BE2C (cell line): ENCODE results near the gene EXOSC2.
A peak's percentile ranks its signal among the peaks of the same experiment; 100 is the strongest.

Experiments
- DNase-seq: peaks from one replicate; pipeline ENCODE4 v3.0.0-alpha.2; 2020
- H3K27me3 ChIP-seq: fragments of 250-450 bp; sonication (Bioruptor Pico); 2 replicates; pipeline ENCODE4 v1.5.1; 2020; ENCODE audit warnings: mild to moderate bottlenecking
- H3K36me3 ChIP-seq: fragments of 250-450 bp; sonication (Bioruptor Pico); 2 replicates; pipeline ENCODE4 v1.5.1; 2020; ENCODE audit warnings: mild to moderate bottlenecking
- H3K4me1 ChIP-seq: fragments of 250-450 bp; sonication (Bioruptor Pico); 2 replicates; pipeline ENCODE4 v1.5.1; 2020
- H3K4me3 ChIP-seq: 2 replicates; pipeline ENCODE4 v1.5.1; 2011; ENCODE audit warnings: low read depth, low read length
- H3K9me3 ChIP-seq: fragments of 250-450 bp; sonication (Bioruptor Pico); 2 replicates; pipeline ENCODE4 v1.5.1; 2020
- CTCF ChIP-seq: IDR thresholded peaks from 2 replicates; pipeline ENCODE4 v1.5.1; 2012; ENCODE audit warnings: mild to moderate bottlenecking, low read depth, low read length

The EXOSC2 gene

GRCh38 chr9:130669965-130670364 lies 23.6 kb upstream of the EXOSC2 start:
- no peaks in the 10 kb centered on the region for H3K9me3 ChIP-seq
- DNase-seq = no peak
- H3K4me1 ChIP-seq = peaks cover 13% of the 10 kb centered on the region
- H3K27me3 ChIP-seq = peaks cover 27% of the 10 kb centered on the region
- H3K36me3 ChIP-seq = no peaks in the 10 kb centered on the region
- H3K4me3 ChIP-seq = no peak overlapping the region
- no peak for TF ChIP-seq CTCF

DNA sequence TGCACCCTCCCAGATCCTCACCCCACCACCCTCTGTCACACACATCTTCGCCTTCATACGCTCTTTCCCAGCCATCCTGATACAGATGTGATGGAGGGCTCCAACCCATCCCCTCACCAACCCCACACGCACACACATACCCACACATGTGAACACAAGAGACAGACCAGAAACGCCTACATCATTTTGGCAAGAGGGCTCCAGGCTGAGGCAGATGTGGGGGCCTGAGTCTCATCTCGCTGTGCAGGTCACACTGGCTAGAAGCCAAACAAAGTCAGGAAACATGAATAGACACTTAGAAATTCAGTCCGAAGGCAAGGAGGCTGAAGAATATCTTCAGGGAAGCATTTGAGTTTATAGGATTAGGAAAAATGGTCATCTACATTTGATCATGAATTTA lies 22.9 kb upstream of the EXOSC2 start:
- H3K27me3 ChIP-seq = peaks cover 22% of the 10 kb centered on the region
- no peak for DNase-seq
- no peaks in the 10 kb centered on the region for H3K9me3 ChIP-seq
- H3K4me3 ChIP-seq = no peak overlapping the region
- peaks cover 13% of the 10 kb centered on the region for H3K4me1 ChIP-seq
- no peaks in the 10 kb centered on the region for H3K36me3 ChIP-seq
- no peak for TF ChIP-seq CTCF

- H3K27me3 ChIP-seq = peaks cover 4% of the 10 kb centered on the region
- no peak for TF ChIP-seq CTCF
- peak; percentile 67 for DNase-seq
- no peaks in the 10 kb centered on the region for H3K36me3 ChIP-seq
- no peak overlapping the region for H3K4me3 ChIP-seq
- no peaks in the 10 kb centered on the region for H3K9me3 ChIP-seq
- peaks cover 13% of the 10 kb centered on the region for H3K4me1 ChIP-seq
Observed at GRCh38 chr9:130672466-130672865, 21.1 kb upstream of the EXOSC2 start.

DNA sequence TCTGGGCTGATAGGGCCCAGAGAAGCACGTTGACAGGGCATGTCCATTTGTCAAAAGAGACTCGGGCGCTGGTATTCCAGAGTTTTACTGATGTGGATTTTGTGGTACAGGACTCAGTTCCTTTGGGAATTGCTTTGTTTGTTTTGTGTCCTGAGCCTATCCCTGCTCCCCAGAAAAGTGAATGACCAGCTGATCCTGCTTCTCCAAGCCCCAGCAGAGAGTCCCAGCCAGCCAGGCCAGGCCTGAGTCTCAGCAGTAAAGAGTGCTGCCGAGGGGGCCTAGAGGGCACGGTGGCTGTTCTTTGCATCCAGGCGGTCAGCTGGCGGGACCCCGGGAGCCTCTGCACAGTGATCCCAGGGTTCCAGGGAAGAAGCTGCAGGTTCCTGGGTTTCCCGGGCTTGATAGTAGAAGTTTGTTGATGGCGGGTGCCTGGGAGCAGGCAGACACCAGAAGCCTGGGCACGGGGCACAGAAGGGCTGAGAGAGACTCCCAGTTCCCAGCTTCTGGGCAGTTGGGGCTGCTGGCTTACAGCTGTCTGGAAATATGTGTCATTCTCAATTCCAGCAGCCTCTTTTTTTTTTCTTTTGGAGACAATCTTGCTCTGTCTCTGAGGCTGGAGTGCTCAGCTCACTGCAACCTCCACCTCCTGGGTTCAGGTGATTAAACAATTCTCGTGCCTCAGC lies 20.5 kb upstream of the EXOSC2 start:
- Histone ChIP-seq H3K27me3 (peaks cover 3% of the 10 kb centered on the region), H3K4me1 (peaks cover 13% of the 10 kb centered on the region), H3K4me3 (no peak overlapping the region), H3K9me3 (no peaks in the 10 kb centered on the region), H3K36me3 (no peaks in the 10 kb centered on the region)
- no peak for TF ChIP-seq CTCF
- DNase-seq = no peak

GRCh38 chr9:130675396-130675795 lies 18.2 kb upstream of the EXOSC2 start:
- peaks cover 13% of the 10 kb centered on the region for H3K4me1 ChIP-seq
- H3K36me3 ChIP-seq = no peaks in the 10 kb centered on the region
- TF ChIP-seq CTCF = no peak
- H3K27me3 ChIP-seq = no peaks in the 10 kb centered on the region
- H3K4me3 ChIP-seq = no peak overlapping the region
- no peak for DNase-seq
- no peaks in the 10 kb centered on the region for H3K9me3 ChIP-seq

DNA sequence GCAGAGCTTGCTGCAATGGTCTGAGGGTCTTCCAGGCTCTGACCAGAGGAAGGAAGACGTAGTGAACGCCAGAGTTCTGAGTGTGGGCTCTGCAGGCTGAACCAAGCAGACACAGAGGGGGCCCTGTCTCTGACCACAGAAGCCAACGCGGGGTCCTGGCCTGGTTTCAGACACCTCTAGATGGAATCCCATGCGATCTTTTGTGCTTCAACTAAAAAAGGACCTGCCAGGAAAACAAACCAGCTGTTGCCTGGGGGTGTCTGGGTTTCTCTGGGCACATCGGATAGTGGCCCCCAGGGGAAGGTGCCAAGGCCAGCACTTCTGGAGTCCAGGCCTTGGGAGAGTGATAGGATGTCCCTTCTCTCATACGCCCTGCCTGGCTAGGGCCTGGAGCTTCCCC lies 16.3 kb upstream of the EXOSC2 start:
- Histone ChIP-seq H3K4me3 (no peak overlapping the region), H3K4me1 (peaks cover 14% of the 10 kb centered on the region), H3K27me3 (no peaks in the 10 kb centered on the region), H3K36me3 (no peaks in the 10 kb centered on the region), H3K9me3 (no peaks in the 10 kb centered on the region)
- TF ChIP-seq CTCF = no peak
- DNase-seq = no peak
